NT2/D1 (cell line): ENCODE results near the gene DISC1.
"Not testable (repeated sequence)": the region's sequence is repeated elsewhere in the genome, so short reads cannot be mapped to it uniquely, and the experiment has no call there.

Source experiments
- DNase-seq: peaks from one replicate; pipeline ENCODE4 v3.0.0-alpha.2; 2011; ENCODE audit warnings: low read depth, low spot score
- H3K27me3 ChIP-seq: 2 replicates; pipeline ENCODE4 v1.6.0; 2011; ENCODE audit warnings: mild to moderate bottlenecking; ENCODE audit not compliant: insufficient read length, insufficient read depth
- H3K36me3 ChIP-seq: 2 replicates; pipeline ENCODE4 v1.6.1; 2011; ENCODE audit warnings: mild to moderate bottlenecking, low read length, mixed read lengths; ENCODE audit not compliant: insufficient read depth, insufficient read length
- H3K4me1 ChIP-seq: 2 replicates; pipeline ENCODE4 v1.5.1; 2011; ENCODE audit not compliant: insufficient read depth, insufficient read length
- H3K4me3 ChIP-seq: 2 replicates; pipeline ENCODE4 v1.5.1; 2011; ENCODE audit warnings: low read depth; ENCODE audit not compliant: insufficient read length
- H3K9ac ChIP-seq: 2 replicates; pipeline ENCODE4 v1.6.0; 2011; ENCODE audit warnings: low read depth; ENCODE audit not compliant: insufficient read length
- H3K9me3 ChIP-seq: 2 replicates; pipeline ENCODE4 v1.5.1; 2011; ENCODE audit warnings: mild to moderate bottlenecking, low read length; ENCODE audit not compliant: insufficient read depth
- SUZ12 ChIP-seq: IDR thresholded peaks from 2 replicates; pipeline ENCODE4 v1.6.1; 2011; ENCODE audit not compliant: insufficient read length, insufficient read depth; ENCODE audit errors: extremely low read depth
- YY1 ChIP-seq: IDR thresholded peaks from 2 replicates; pipeline ENCODE4 v1.6.1; 2011; ENCODE audit not compliant: insufficient read length, insufficient read depth
- ZNF274 ChIP-seq: IDR thresholded peaks from 2 replicates; pipeline ENCODE4 v1.6.1; 2011; ENCODE audit warnings: mild to moderate bottlenecking, low read depth, low read length

Gene DISC1

DNA sequence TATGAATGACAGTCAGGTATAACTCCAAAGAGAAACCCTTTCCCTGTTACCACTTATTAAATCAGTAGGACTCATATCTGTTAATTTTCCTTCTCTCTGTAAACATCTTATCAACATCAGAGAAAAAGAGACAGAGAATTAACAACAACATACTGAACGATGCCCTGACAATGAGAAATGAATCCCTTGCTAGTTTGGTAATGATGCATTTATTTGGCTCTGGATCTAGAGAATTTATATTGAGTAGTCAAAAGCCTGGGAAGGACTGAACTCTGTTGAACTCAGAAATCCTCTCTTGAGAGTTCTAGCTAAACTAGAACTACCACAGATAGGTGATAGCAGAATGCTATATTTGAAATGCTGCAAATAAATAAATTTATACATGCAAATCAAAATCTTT is 325.6 kb downstream of the DISC1 start:
- no peaks in the 10 kb centered on the region for H3K27me3 ChIP-seq
- no peak overlapping the region for H3K9ac ChIP-seq
- DNase-seq, result no peak
- no peak overlapping the region for H3K4me3 ChIP-seq
- no peaks in the 10 kb centered on the region for H3K36me3 ChIP-seq
- peaks cover 4% of the 10 kb centered on the region for H3K4me1 ChIP-seq
- peaks cover 10% of the 10 kb centered on the region for H3K9me3 ChIP-seq
- TF ChIP-seq ZNF274 (no peak), SUZ12 (no peak), YY1 (no peak)

DNA sequence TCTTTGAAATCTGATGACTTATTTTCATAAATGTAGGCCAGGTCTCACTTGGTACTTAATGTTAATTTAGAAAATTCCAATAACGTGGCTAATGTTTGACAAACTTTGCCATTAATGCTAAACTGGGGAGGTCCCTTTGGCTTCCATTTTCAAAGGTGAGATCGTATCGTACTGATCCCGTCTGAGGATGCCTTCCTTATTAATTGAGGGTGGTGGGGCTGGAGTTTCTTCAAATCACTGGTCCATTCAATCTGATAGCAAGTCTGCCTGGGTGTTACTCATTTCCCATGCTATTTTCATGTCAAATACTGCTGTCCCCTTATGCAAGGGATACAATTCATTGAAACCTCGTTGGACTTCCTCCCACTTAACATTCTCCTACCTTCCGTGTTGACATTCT is 327.1 kb downstream of the DISC1 start:
- Histone ChIP-seq H3K36me3 (no peaks in the 10 kb centered on the region), H3K4me3 (no peak overlapping the region), H3K9ac (no peak overlapping the region), H3K4me1 (peaks cover 4% of the 10 kb centered on the region), H3K9me3 (peaks cover 10% of the 10 kb centered on the region), H3K27me3 (no peaks in the 10 kb centered on the region)
- DNase-seq, result no peak
- TF ChIP-seq SUZ12 (no peak), YY1 (no peak), ZNF274 (no peak)

DNA sequence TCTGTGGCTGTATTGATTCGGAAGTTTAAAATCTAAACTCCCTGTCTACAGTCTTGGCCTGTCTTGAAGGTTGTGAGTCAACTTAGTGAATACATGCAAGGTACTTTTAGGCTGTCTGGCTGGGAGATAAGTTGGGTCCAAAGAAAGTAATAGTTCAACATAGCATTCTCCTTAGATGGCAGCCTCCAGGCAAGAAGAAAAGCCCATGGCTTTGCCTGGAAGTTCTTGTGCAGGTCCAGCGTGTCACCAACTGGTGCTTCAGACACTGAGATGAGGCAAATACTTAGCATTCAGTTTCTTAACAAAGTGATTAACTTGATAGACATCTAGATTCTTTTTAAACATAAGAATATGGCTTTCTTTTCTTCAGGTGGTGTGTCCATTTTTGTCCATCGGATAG is 328.2 kb downstream of the DISC1 start:
- no peak overlapping the region for H3K4me3 ChIP-seq
- H3K27me3 ChIP-seq, result no peaks in the 10 kb centered on the region
- TF ChIP-seq SUZ12, result no peak
- TF ChIP-seq YY1, result no peak
- no peak for TF ChIP-seq ZNF274
- H3K4me1 ChIP-seq, result no peaks in the 10 kb centered on the region
- peaks cover 10% of the 10 kb centered on the region for H3K9me3 ChIP-seq
- H3K9ac ChIP-seq, result no peak overlapping the region
- no peaks in the 10 kb centered on the region for H3K36me3 ChIP-seq
- no peak for DNase-seq

DNA sequence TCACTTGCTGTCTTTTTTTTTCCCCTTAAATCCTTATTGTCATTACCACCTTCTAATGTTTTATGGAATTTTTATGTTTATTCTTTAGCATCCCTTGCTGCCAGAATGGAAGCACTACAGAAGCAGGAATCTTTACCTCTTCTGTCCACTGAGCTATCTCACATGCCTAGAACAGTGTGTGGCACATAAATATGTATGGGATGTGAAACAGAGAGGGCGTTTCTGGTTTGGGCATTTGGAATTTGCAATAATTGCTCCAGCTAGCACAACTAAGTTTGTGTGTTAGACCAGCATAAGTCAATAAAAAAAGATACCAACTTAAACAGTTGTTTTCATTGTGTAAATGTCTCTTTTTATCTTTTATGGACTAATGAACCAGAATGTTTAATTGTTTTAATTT is 330.8 kb downstream of the DISC1 start:
- no peak overlapping the region for H3K4me3 ChIP-seq
- no peaks in the 10 kb centered on the region for H3K9me3 ChIP-seq
- no peaks in the 10 kb centered on the region for H3K4me1 ChIP-seq
- TF ChIP-seq ZNF274 (no peak), YY1 (no peak), SUZ12 (no peak)
- no peak overlapping the region for H3K9ac ChIP-seq
- no peaks in the 10 kb centered on the region for H3K27me3 ChIP-seq
- no peaks in the 10 kb centered on the region for H3K36me3 ChIP-seq
- no peak for DNase-seq

DNA sequence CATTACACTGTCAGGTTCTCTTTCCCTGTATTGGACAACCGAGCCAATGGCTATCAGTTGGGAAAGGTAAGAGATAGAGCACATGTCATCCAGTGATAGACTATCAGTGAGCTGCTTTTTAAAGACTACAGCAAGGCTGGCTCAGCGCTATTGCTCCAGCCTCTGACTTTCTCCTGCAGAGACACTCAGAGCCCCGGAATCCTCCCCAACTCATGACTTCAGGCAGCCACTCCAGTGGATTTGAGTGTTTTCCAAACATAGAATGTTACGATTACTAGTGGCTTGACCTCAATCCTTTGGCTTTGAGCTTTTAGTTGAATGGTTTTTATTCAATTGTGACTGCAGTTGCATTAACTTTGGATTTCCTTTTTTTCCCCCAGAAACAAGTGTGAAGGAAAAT is 331.9 kb downstream of the DISC1 start:
- H3K4me1 ChIP-seq, result no peaks in the 10 kb centered on the region
- DNase-seq, result no peak
- TF ChIP-seq ZNF274, result no peak
- TF ChIP-seq SUZ12, result no peak
- TF ChIP-seq YY1, result no peak
- H3K4me3 ChIP-seq, result no peak overlapping the region
- no peaks in the 10 kb centered on the region for H3K9me3 ChIP-seq
- H3K36me3 ChIP-seq, result no peaks in the 10 kb centered on the region
- H3K27me3 ChIP-seq, result no peaks in the 10 kb centered on the region
- H3K9ac ChIP-seq, result no peak overlapping the region

DNA sequence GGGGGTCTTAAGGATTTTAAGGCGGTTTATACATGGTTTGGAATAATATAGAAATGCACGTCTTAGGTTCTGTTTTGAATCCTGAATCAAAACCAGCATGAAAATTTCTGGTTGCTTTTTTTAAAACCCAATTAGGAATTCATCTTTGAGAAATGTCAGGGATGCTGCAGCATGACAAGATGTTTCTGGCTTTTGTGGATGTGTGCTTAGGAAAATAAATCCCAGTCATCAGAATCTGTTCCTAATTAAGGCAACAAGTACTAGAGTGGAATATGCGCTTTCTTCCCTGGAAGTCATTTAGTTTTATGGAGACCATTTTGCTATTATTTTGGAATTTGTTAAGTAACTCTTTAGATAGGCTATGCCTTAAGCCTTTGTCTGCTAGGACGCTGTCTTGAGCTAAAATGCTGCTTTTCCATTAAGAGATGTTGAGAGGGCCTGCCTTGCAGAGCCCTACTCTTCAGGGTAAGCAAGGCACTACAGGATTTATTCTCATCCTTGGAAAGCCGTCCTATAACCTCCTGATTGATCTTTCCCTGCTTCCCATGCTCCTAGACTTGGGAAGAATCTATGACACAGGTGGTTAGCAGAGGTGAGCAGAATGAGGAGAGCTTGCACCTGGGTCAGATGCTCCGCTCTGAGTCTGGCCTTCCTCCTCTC is 332.8 kb downstream of the DISC1 start:
- no peaks in the 10 kb centered on the region for H3K27me3 ChIP-seq
- no peaks in the 10 kb centered on the region for H3K36me3 ChIP-seq

DNA sequence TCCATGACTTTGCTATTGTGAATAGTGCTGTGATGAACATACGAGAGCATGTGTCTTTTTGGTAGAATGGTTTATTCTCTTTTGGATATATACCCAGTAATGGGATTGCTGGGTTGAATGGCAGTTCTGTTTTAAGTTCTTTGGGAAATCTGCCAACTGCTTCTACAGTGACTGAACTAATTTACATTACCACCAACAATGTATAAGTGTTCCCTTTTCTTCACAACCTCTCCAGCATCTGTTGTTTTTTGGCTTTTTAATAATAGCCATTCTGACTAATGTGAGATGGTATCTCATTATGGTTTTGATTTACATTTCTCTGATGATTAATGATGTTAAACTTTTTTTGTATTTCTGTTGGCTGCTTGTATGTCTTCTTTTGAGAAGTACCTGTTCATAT is 335.2 kb downstream of the DISC1 start:
- H3K27me3 ChIP-seq, H3K36me3 ChIP-seq, H3K9ac ChIP-seq, H3K4me1 ChIP-seq, DNase-seq, H3K9me3 ChIP-seq, H3K4me3 ChIP-seq: not testable (repeated sequence)

More for the DNA sequence above, 332.8 kb downstream of the DISC1 start:
- H3K4me3 ChIP-seq, result no peak overlapping the region
- H3K4me1 ChIP-seq, result no peaks in the 10 kb centered on the region
- H3K9ac ChIP-seq, result no peak overlapping the region
- DNase-seq, result no peak
- TF ChIP-seq SUZ12 (no peak), ZNF274 (no peak), YY1 (no peak)
- H3K9me3 ChIP-seq, result no peaks in the 10 kb centered on the region

DNA sequence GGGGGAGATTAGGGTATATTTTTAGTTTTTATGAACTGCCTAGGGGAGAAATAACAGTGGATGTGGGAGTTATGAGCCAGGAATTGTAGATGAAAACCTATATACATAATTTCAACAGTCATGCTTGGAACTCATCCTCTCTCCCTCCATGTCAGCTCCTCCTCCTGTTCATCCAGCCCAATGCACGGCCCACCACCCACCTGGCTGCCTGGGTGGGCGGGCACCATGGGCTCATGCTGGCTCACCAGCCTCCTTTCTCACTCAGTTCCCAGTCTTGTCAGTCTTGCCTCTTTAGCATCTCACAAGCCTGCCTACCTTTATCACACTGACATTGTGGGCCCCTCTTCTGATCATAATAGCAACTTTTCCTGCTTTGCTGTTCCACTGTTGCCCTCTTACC is 336.0 kb downstream of the DISC1 start:
- Histone ChIP-seq H3K4me3 (no peak overlapping the region), H3K4me1 (no peaks in the 10 kb centered on the region), H3K36me3 (no peaks in the 10 kb centered on the region), H3K27me3 (no peaks in the 10 kb centered on the region), H3K9me3 (no peaks in the 10 kb centered on the region), H3K9ac (no peak overlapping the region)
- DNase-seq, result no peak
- no peak for TF ChIP-seq YY1
- no peak for TF ChIP-seq SUZ12
- no peak for TF ChIP-seq ZNF274
